Loucy (cell line): ENCODE measurements around the gene RHOB.

Source experiments
- H2AFZ ChIP-seq: fragments of 200-600 bp; sonication (generic); 2 replicates; pipeline ENCODE4 v1.6.0; 2016; ENCODE audit warnings: antibody characterized with exemption, mild to moderate bottlenecking, low read length, moderate library complexity
- H3F3A ChIP-seq: fragments of 200-600 bp; 2 replicates; pipeline ENCODE4 v1.6.0; 2016; ENCODE audit warnings: antibody characterized with exemption, low read depth, mild to moderate bottlenecking
- H3K27me3 ChIP-seq: fragments of 200-600 bp; sonication (generic); 2 replicates; pipeline ENCODE4 v1.6.1; 2014; ENCODE audit warnings: low read length, mild to moderate bottlenecking; ENCODE audit not compliant: insufficient read depth, poor library complexity, severe bottlenecking
- H3K36me3 ChIP-seq: fragments of 200-600 bp; sonication (generic); 2 replicates; pipeline ENCODE4 v1.6.1; 2016; ENCODE audit warnings: low read length; ENCODE audit not compliant: insufficient read depth
- H3K4me1 ChIP-seq: fragments of 200-600 bp; sonication (generic); 2 replicates; pipeline ENCODE4 v1.5.1; 2014; ENCODE audit warnings: low read length, mild to moderate bottlenecking; ENCODE audit not compliant: insufficient read depth, poor library complexity, severe bottlenecking
- H3K4me2 ChIP-seq: fragments of 200-600 bp; sonication (generic); 2 replicates; pipeline ENCODE4 v1.6.0; 2014; ENCODE audit warnings: antibody characterized with exemption, low read length, low read depth, mild to moderate bottlenecking; ENCODE audit not compliant: poor library complexity, severe bottlenecking
- H3K4me3 ChIP-seq: fragments of 200-600 bp; sonication (generic); 2 replicates; pipeline ENCODE4 v1.5.1; 2014; ENCODE audit warnings: low read length, mild to moderate bottlenecking, mixed read lengths; ENCODE audit not compliant: poor library complexity, severe bottlenecking
- H3K79me2 ChIP-seq: fragments of 200-600 bp; sonication (generic); 2 replicates; pipeline ENCODE4 v1.6.1; 2014; ENCODE audit warnings: low read length; ENCODE audit not compliant: insufficient read depth
- H3K9ac ChIP-seq: fragments of 200-600 bp; sonication (generic); 2 replicates; pipeline ENCODE4 v1.6.0; 2014; ENCODE audit warnings: mild to moderate bottlenecking, low read depth, low read length, moderate library complexity; ENCODE audit not compliant: poor library complexity, severe bottlenecking
- H3K9me2 ChIP-seq: fragments of 200-600 bp; sonication (generic); replicated peaks from 2 replicates; pipeline ENCODE4 v1.6.1; 2016; ENCODE audit warnings: low read depth, low read length, mixed read lengths
- H3K9me3 ChIP-seq: fragments of 200-600 bp; sonication (generic); 2 replicates; pipeline ENCODE4 v1.6.1; 2014; ENCODE audit warnings: mild to moderate bottlenecking, antibody characterized with exemption, low read length, low read depth; ENCODE audit not compliant: insufficient read depth
- H4K20me1 ChIP-seq: fragments of 200-600 bp; sonication (generic); 2 replicates; pipeline ENCODE4 v1.6.0; 2014; ENCODE audit warnings: antibody characterized with exemption, low read length, mild to moderate bottlenecking; ENCODE audit not compliant: insufficient read depth, poor library complexity, severe bottlenecking
- EZH2phosphoT487 ChIP-seq: fragments of 200-600 bp; IDR thresholded peaks from 2 replicates; pipeline ENCODE4 v1.6.1; 2018; ENCODE audit warnings: antibody characterized with exemption, mild to moderate bottlenecking, moderate library complexity, borderline replicate concordance
- TF ChIP-seq, protein P1 (sequence below): fragments of 200-600 bp; sonication (generic); conservative IDR thresholded peaks from 2 replicates; pipeline ENCODE4 v1.5.1; 2014; ENCODE audit warnings: mild to moderate bottlenecking, antibody characterized with exemption, low read length

RHOB gene

DNA sequence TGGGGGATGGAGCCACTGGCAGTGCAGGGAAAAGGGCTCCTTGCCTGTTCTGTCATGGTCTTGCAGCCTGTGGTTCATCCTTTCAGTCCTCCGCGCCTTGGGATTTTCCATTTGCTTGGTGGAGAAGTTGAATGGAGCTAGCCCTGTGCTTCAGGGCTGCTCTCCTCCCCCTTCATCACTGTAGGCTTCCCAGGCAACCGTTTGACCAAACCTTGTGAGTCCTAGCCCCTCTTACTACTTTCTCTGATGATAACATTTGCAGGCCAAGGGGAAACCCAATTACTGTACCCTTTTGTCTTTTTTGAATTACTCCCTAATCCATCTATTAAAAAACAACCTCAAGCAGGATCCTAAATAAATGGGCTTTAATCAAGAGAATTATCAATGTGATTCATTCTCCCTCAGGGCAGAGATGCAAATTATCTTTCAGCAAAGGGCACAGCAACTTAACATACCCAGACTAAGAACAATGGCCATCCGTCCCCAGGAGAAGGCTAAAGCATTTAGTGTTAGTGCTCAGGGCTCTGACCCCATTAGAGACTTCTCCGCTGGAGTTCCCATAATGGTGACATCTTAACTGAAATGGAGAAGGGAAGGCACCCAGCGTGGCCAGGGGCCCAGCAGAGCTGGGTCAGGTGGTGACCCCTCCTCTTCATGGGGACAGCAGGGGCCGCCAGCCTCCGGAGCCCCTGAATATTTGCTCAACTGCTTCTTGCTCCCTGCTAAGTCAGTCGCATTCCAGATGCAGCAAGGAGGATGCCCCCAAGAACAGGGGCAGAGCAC lies 40.7 kb downstream of the RHOB start:
- Histone ChIP-seq H3K27me3 (no peaks in the 10 kb centered on the region), H3F3A (no peaks in the 10 kb centered on the region), H3K4me3 (no peak overlapping the region), H3K79me2 (no peaks in the 10 kb centered on the region), H3K9me2 (no peaks in the 10 kb centered on the region), H4K20me1 (no peaks in the 10 kb centered on the region), H3K4me1 (no peaks in the 10 kb centered on the region), H3K4me2 (no peak overlapping the region), H3K9ac (no peak overlapping the region), H3K36me3 (no peaks in the 10 kb centered on the region), H3K9me3 (no peaks in the 10 kb centered on the region), H2AFZ (no peak overlapping the region)
- TF ChIP-seq EZH2phosphoT487, result no peak
- TF ChIP-seq, protein P1, sequence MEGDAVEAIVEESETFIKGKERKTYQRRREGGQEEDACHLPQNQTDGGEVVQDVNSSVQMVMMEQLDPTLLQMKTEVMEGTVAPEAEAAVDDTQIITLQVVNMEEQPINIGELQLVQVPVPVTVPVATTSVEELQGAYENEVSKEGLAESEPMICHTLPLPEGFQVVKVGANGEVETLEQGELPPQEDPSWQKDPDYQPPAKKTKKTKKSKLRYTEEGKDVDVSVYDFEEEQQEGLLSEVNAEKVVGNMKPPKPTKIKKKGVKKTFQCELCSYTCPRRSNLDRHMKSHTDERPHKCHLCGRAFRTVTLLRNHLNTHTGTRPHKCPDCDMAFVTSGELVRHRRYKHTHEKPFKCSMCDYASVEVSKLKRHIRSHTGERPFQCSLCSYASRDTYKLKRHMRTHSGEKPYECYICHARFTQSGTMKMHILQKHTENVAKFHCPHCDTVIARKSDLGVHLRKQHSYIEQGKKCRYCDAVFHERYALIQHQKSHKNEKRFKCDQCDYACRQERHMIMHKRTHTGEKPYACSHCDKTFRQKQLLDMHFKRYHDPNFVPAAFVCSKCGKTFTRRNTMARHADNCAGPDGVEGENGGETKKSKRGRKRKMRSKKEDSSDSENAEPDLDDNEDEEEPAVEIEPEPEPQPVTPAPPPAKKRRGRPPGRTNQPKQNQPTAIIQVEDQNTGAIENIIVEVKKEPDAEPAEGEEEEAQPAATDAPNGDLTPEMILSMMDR, result no peak

DNA sequence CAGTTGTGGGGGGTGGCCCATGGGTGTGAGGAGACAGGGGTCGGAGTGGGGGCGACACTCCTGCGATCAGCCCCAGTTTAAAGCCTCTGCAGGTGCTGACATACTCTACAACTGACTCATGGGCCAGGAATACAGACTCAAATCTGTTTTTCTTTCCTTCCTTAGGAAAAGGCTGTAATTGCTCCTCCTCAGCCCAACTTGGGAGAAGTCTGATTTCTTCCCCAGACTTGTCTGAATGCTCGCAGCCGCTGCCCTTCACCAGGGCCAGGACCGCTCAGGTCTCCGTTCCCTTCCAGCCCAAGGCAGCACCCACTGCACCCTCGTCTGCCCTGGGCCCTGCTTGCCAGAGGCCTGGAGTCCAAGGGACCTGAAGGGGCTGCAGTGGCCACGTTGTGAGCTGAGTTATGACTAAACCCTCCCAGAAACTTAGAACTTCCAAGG lies 41.3 kb downstream of the RHOB start:
- H3K4me2 ChIP-seq, result no peak overlapping the region
- no peak overlapping the region for H3K4me3 ChIP-seq
- no peaks in the 10 kb centered on the region for H3K79me2 ChIP-seq
- no peaks in the 10 kb centered on the region for H3K9me2 ChIP-seq
- H4K20me1 ChIP-seq, result no peaks in the 10 kb centered on the region
- no peak overlapping the region for H3K9ac ChIP-seq
- TF ChIP-seq, protein P1, result no peak
- no peak for TF ChIP-seq EZH2phosphoT487
- no peaks in the 10 kb centered on the region for H3K36me3 ChIP-seq
- no peaks in the 10 kb centered on the region for H3K9me3 ChIP-seq
- H3K4me1 ChIP-seq, result no peaks in the 10 kb centered on the region
- no peaks in the 10 kb centered on the region for H3K27me3 ChIP-seq
- no peak overlapping the region for H2AFZ ChIP-seq
- no peaks in the 10 kb centered on the region for H3F3A ChIP-seq

DNA sequence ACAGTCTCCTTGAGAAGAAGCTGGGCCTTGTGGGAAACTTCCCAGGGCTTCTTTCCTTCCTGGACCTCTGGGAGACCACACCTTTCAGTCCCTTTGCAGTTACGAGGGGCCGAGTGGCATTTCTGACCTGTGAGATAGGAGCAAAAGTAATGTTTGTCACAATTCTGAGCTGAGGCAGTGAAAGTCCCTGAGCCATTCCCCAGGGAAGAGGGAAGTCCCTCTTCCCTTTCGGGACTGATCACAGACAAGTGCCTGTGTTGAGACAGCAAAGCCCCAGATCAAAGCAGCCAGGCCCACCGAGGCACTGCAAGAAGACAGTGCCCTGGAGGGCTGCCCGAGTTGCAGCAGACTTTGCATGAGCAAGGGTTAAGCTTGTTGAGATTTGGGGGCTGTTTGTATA lies 41.9 kb downstream of the RHOB start:
- H4K20me1 ChIP-seq, result no peaks in the 10 kb centered on the region
- no peaks in the 10 kb centered on the region for H3K27me3 ChIP-seq
- TF ChIP-seq, protein P1, result no peak
- TF ChIP-seq EZH2phosphoT487, result no peak
- H3K9me3 ChIP-seq, result no peaks in the 10 kb centered on the region
- no peaks in the 10 kb centered on the region for H3K9me2 ChIP-seq
- peaks cover 3% of the 10 kb centered on the region for H3K4me1 ChIP-seq
- no peak overlapping the region for H2AFZ ChIP-seq
- no peaks in the 10 kb centered on the region for H3F3A ChIP-seq
- no peaks in the 10 kb centered on the region for H3K79me2 ChIP-seq
- H3K4me3 ChIP-seq, result no peak overlapping the region
- no peak overlapping the region for H3K4me2 ChIP-seq
- H3K9ac ChIP-seq, result no peak overlapping the region
- no peaks in the 10 kb centered on the region for H3K36me3 ChIP-seq
